SK-N-MC (cell line): ENCODE results near the gene MINDY4B.

Experiments
- DNase-seq: peaks from one replicate; pipeline ENCODE4 v3.0.0-alpha.2; 2011; ENCODE audit warnings: low read depth, low spot score
- H3K27ac ChIP-seq: fragments of 200-600 bp; sonication (generic); 2 replicates; pipeline ENCODE4 v1.5.1; 2016; ENCODE audit warnings: mixed run types
- H3K36me3 ChIP-seq: fragments of 200-600 bp; sonication (generic); 2 replicates; pipeline ENCODE4 v1.6.1; 2017; ENCODE audit warnings: antibody characterized with exemption, low read length, mixed read lengths; ENCODE audit not compliant: insufficient read depth
- H3K4me3 ChIP-seq: fragments of 200-600 bp; sonication (generic); 2 replicates; pipeline ENCODE4 v1.5.1; 2016
- H3K9ac ChIP-seq: fragments of 200-600 bp; sonication (generic); 2 replicates; pipeline ENCODE4 v1.8.0; 2017; ENCODE audit warnings: mixed run types, mixed read lengths; ENCODE audit not compliant: insufficient read length
- H3K9me3 ChIP-seq: fragments of 200-600 bp; sonication (generic); 2 replicates; pipeline ENCODE4 v1.6.1; 2017; ENCODE audit warnings: low read depth, mild to moderate bottlenecking, antibody characterized with exemption, low read length, moderate library complexity, mixed read lengths
- EZH2 ChIP-seq: fragments of 200-600 bp; sonication (generic); IDR thresholded peaks from one replicate; pipeline ENCODE4 v1.6.1; 2017; ENCODE audit warnings: antibody characterized with exemption
- FOXP2 ChIP-seq: optimal IDR thresholded peaks from 2 replicates; pipeline ENCODE3; 2011; ENCODE audit warnings: mild to moderate bottlenecking, moderate library complexity; ENCODE audit not compliant: insufficient read depth; ENCODE audit errors: extremely low read length, control extremely low read depth
- POLR2AphosphoS5 ChIP-seq: IDR thresholded peaks from 2 replicates; pipeline ENCODE4 v1.6.1; 2012; ENCODE audit warnings: mild to moderate bottlenecking, low read depth, low read length, borderline replicate concordance

The MINDY4B gene

DNA sequence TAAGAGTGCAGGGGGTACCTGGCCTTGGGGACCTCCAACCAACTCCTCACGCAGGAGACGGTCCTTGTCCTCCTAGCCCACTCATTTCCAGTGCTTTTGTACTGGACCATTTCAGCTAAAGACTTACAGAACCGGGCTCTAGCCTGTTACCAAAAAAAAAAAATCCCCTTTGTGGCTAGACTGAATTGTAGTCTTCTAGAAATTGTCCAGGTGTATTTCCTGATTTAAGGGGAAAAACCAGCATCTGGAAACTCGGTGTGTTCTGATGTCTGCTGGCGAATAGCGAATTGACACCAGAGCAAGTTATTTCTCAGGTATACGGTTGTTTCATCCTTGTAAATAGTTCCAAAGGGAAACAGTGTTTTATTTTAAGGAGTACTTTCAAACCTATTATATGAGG, 21.1 kb upstream of the MINDY4B start:
- Histone ChIP-seq H3K9ac (no peak overlapping the region), H3K9me3 (no peaks in the 10 kb centered on the region), H3K4me3 (no peak overlapping the region), H3K36me3 (no peaks in the 10 kb centered on the region), H3K27ac (no peak overlapping the region)
- DNase-seq, result no peak
- TF ChIP-seq FOXP2, result no peak
- no peak for TF ChIP-seq EZH2
- TF ChIP-seq POLR2AphosphoS5, result no peak

- no peak overlapping the region for H3K27ac ChIP-seq
- no peaks in the 10 kb centered on the region for H3K9me3 ChIP-seq
- no peak for TF ChIP-seq POLR2AphosphoS5
- TF ChIP-seq EZH2, result no peak
- TF ChIP-seq FOXP2, result no peak
- DNase-seq, result no peak
- H3K4me3 ChIP-seq, result no peak overlapping the region
- no peaks in the 10 kb centered on the region for H3K36me3 ChIP-seq
- H3K9ac ChIP-seq, result no peak overlapping the region
Observed at GRCh38 chr3:150925751-150926201, 20.5 kb upstream of the MINDY4B start.

GRCh38 chr3:150922611-150923010, 17.4 kb upstream of the MINDY4B start:
- Histone ChIP-seq H3K4me3 (0 out of 2 replicates have a peak overlapping the region, but pooled peaks have one; percentile 24), H3K9ac (no peak overlapping the region), H3K27ac (no peak overlapping the region), H3K9me3 (no peaks in the 10 kb centered on the region), H3K36me3 (no peaks in the 10 kb centered on the region)
- no peak for TF ChIP-seq POLR2AphosphoS5
- TF ChIP-seq FOXP2, result no peak
- TF ChIP-seq EZH2, result no peak
- DNase-seq, result no peak

GRCh38 chr3:150921209-150921608, 16.0 kb upstream of the MINDY4B start:
- H3K9ac ChIP-seq, result no peak overlapping the region
- H3K27ac ChIP-seq, result no peak overlapping the region
- TF ChIP-seq POLR2AphosphoS5 (no peak), FOXP2 (no peak), EZH2 (no peak)
- no peaks in the 10 kb centered on the region for H3K9me3 ChIP-seq
- no peak for DNase-seq
- no peak overlapping the region for H3K4me3 ChIP-seq
- H3K36me3 ChIP-seq, result no peaks in the 10 kb centered on the region

DNA sequence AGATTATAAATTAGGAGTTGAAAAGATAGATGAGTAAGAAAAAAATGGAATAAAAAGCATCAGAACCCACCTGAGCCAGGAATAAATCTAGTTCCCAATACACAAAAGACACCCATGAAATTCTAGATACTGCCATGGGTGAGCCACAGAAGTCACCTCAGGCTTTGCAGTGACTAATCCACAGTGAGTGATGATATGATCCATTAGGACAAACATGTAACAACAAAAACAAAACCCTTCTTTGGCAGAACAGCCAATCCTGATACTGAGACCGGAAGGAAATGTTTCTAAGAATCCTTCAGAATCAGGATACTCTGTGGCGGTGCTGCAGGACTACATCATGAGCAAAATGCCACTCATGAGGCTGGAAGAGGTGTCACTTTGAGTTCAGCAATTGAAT, 15.0 kb upstream of the MINDY4B start:
- no peak for DNase-seq
- no peak overlapping the region for H3K27ac ChIP-seq
- no peak overlapping the region for H3K9ac ChIP-seq
- no peaks in the 10 kb centered on the region for H3K36me3 ChIP-seq
- TF ChIP-seq POLR2AphosphoS5 (no peak), EZH2 (no peak), FOXP2 (no peak)
- no peaks in the 10 kb centered on the region for H3K9me3 ChIP-seq
- no peak overlapping the region for H3K4me3 ChIP-seq

GRCh38 chr3:150917951-150918350, 12.7 kb upstream of the MINDY4B start:
- TF ChIP-seq POLR2AphosphoS5 (no peak), EZH2 (no peak), FOXP2 (no peak)
- Histone ChIP-seq H3K27ac (no peak overlapping the region), H3K36me3 (no peaks in the 10 kb centered on the region), H3K4me3 (no peak overlapping the region), H3K9me3 (no peaks in the 10 kb centered on the region), H3K9ac (no peak overlapping the region)
- DNase-seq, result no peak

DNA sequence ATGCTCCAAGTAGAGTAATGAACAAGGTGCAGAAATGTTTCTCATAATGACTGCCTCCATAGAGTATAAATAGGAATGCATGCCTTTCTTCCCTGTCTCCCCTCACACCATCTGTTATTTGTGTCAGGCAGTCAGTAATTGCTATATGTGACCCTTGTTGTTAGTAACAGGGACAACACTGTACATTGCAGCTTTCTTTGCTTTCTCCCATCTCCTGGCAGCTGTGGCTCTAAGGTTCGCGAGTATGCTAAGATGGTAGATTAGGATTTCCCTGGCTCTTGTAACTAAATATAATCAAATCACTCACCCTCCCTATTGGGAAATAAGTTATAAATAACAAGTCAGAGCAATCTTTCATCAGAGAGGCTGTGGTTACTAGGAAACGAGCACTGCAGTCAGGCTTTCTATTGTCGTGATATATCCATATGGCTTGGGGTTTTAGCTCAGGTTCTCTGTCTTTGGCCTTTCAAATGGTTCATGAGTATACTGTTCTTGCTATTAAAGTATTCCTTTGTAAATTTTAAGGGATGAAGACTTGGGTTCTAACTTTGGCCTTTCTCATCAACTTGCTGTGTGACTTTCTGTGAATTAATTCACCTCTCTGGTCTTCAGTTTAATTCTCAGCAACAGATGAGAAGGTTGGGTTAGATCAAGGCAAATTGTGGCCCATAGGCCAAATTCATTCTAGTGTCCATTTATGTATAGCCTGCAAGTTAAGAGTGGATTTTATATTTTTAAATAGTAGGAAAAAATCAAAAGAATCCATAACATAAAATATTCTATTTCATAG, 8.1 kb upstream of the MINDY4B start:
- no peaks in the 10 kb centered on the region for H3K36me3 ChIP-seq
- H3K4me3 ChIP-seq, result no peak overlapping the region
- H3K9ac ChIP-seq, result no peak overlapping the region
- TF ChIP-seq FOXP2 (no peak), POLR2AphosphoS5 (no peak), EZH2 (no peak)
- no peak overlapping the region for H3K27ac ChIP-seq
- no peak for DNase-seq
- no peaks in the 10 kb centered on the region for H3K9me3 ChIP-seq

GRCh38 chr3:150912501-150912900, 7.3 kb upstream of the MINDY4B start:
- no peak overlapping the region for H3K9ac ChIP-seq
- H3K4me3 ChIP-seq, result no peak overlapping the region
- TF ChIP-seq EZH2 (no peak), POLR2AphosphoS5 (no peak), FOXP2 (no peak)
- DNase-seq, result no peak
- H3K36me3 ChIP-seq, result no peaks in the 10 kb centered on the region
- no peak overlapping the region for H3K27ac ChIP-seq
- H3K9me3 ChIP-seq, result no peaks in the 10 kb centered on the region
